Cardiac fibroblast (primary cell): ENCODE results near the gene DNAH12.

Experiments used
- DNase-seq, 2 donors: peaks; one replicate each; pipeline versions ENCODE4 v3.0.0 to v3.0.0-alpha.2; 2010; ENCODE audit warnings: low read depth in 2 of 2
- H3K4me3 ChIP-seq, 2 donors: replicated peaks in 1 of 2; 1 replicate in 1 of 2; 2 replicates in 1 of 2; pipeline ENCODE4 v1.5.1; 2011; ENCODE audit warnings: low read depth in 2 of 2, low read length in 2 of 2, mild to moderate bottlenecking in 2 of 2, moderate library complexity in 1 of 2
- TF ChIP-seq, protein P1 (sequence below): IDR thresholded peaks from one replicate; pipeline ENCODE4 v1.5.1; 2011; ENCODE audit warnings: low read depth, mild to moderate bottlenecking, low read length, inconsistent platforms

DNAH12 gene

DNA sequence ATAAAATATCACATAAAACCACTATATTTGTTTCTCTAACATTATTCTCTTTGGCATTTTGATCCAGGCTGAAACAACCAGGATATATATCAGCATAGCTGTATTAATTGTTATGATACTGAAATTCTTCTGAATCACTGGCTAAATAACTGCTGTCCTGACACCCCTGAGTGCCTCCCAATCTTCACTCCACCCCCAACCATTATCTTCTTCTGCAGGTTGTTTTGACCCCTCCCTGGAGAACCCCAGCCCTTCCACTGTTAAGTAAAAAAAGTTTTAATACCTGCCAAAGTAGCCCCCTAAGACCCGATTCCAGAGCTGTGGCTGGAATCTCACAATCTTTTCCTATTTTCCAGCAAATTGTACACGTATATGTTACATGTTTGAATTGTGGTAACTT is 124.1 kb downstream of the DNAH12 start:
- DNase-seq: no peak
- TF ChIP-seq, protein P1, sequence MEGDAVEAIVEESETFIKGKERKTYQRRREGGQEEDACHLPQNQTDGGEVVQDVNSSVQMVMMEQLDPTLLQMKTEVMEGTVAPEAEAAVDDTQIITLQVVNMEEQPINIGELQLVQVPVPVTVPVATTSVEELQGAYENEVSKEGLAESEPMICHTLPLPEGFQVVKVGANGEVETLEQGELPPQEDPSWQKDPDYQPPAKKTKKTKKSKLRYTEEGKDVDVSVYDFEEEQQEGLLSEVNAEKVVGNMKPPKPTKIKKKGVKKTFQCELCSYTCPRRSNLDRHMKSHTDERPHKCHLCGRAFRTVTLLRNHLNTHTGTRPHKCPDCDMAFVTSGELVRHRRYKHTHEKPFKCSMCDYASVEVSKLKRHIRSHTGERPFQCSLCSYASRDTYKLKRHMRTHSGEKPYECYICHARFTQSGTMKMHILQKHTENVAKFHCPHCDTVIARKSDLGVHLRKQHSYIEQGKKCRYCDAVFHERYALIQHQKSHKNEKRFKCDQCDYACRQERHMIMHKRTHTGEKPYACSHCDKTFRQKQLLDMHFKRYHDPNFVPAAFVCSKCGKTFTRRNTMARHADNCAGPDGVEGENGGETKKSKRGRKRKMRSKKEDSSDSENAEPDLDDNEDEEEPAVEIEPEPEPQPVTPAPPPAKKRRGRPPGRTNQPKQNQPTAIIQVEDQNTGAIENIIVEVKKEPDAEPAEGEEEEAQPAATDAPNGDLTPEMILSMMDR: no peak
- no peak overlapping the region for H3K4me3 ChIP-seq

DNA sequence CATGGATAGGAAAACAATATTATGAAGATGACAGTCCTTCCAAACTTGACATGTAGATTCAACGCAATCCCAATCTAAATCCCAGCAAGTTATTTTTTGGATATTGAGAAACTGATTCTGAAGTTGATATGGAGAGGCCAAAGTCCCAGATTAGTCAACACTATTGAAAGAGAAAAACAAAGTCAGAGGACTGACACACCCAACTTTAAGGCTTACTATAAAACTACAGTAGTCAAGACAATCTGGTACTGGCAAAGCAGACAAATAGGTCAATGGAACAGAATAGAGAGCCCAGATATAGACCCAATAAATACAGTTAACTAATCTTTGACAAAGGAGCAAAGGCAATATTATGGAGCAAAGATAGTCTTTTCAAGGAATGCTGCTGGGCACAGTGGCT is 132.4 kb downstream of the DNAH12 start:
- TF ChIP-seq, protein P1: no peak
- DNase-seq: no peak
- H3K4me3 ChIP-seq: no peak overlapping the region

DNA sequence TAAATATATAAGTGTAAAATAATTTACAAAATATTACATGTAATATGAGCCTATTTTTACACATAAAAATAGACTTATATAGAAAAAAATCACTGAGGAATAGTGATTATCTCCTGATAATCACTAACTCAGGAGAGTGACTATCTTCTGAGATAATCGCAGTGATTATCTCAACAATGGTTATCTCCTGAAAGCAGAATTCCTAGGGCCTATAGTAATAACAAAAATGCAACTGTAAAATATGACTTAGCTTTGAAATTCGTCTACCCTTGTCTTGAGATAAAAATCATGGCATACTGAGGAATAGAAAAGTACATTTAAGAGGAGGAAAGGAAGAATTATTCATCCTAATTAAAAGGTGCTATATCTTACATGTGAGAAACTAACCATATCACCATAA is 134.7 kb downstream of the DNAH12 start:
- H3K4me3 ChIP-seq: no peak overlapping the region
- TF ChIP-seq, protein P1: no peak
- DNase-seq: no peak

DNA sequence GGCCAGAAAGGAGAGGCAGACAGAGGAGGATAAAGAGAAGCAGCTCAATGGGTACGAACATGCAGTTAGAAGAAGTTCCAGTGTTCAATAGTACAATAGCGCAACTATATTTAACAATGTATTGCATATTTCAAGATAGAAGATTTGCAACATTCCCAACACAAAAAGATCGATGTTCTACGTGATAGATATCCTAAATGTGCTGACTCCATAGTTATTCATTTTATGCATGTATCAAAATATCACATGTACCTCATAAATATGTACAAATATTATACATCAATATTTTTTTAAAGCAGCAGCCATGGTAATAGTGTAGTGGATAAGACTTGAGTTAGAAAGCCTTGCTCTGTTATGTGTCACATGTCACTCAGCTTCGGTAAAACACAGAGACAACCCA is 141.5 kb downstream of the DNAH12 start:
- TF ChIP-seq, protein P1: no peak
- H3K4me3 ChIP-seq: no peak overlapping the region
- DNase-seq: no peak

DNA sequence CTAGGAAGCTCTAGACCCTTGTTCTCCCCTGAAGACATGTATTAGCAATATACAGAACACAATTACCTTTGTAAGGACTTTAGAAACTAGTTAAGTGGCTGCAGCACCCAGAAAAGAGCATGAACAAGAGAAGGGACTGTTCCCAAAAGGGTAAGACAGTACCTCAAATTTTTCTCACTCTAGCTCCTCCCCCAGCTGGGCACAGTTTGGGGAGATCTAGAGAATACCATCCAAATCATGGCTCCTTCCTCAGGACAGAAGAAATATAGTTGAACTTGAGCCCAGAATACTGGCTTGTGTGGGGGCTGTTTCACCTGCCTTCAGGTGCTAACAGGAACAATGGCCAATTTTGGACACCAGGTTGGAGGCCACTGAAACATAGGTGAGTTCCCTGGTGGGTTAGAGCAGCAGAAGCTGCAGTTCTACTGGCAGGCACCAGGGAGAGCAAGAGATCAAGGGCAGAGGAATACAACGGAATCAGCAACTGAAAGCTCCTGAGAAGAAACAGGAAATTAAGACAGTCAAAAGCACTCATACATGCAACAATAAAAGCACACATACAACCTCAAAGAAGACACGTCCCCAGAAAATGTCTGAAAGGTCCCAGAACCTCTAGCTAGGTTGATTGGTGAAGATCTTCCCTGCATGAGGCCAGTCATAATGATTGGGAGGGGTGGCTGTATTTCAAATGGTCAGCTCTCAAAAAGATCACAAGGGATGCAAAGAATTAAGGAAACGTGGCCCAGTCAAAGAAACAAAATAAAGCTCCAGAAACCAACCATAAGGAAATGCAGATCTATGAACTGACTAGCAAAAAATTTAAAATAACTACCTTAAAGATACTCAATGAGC is 146.7 kb downstream of the DNAH12 start:
- TF ChIP-seq, protein P1: peak; percentile 98
- no peak overlapping the region for H3K4me3 ChIP-seq
- peak; percentile 69 to 73 for DNase-seq

DNA sequence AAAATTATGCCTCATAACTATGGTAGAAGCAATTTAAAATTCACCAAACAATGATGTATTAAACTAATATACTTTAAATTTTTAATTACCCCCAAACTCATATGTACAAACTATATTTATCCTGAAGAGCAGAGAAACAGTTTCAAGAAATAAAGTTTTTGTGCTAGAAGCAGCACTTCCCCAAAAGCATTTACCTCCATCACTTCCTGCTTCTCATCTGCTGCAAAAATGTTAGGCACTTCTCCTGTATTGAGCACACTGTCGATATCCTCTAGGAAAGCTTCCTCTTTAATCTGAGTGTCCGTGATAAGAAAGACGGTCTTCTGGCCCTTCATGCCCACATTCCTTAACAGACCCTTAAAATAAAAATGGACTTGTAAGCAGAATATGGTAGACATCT is 150.2 kb downstream of the DNAH12 start:
- TF ChIP-seq, protein P1: no peak
- H3K4me3 ChIP-seq: no peak overlapping the region
- DNase-seq: no peak
